Subcutaneous adipose tissue (tissue), 4 donors: Measurements from ENCODE around the gene TTLL10. TPM values are rescaled to one million over a fixed set of nuclear protein-coding genes. Genes with fewer than 3 reads are reported as not detected.

Experiments
- total RNA-seq, 4 donors: library from RNA; depleted of rRNA; stranded (reverse); fragments of >200 nt; gene quantifications; one replicate each; pipeline ENCODE4 v1.1.0, GENCODE V29; 2016
- TF ChIP-seq, protein P1 (sequence below): fragments of 450-650 bp; IDR thresholded peaks from one replicate; pipeline ENCODE4 v1.5.1; 2016; ENCODE audit warnings: low read depth, mild to moderate bottlenecking, control low read depth, antibody characterized with exemption, moderate library complexity

TTLL10 gene
- total RNA-seq, 4 donors from 2014 or later, result 0.19 TPM; not detected in 3

DNA sequence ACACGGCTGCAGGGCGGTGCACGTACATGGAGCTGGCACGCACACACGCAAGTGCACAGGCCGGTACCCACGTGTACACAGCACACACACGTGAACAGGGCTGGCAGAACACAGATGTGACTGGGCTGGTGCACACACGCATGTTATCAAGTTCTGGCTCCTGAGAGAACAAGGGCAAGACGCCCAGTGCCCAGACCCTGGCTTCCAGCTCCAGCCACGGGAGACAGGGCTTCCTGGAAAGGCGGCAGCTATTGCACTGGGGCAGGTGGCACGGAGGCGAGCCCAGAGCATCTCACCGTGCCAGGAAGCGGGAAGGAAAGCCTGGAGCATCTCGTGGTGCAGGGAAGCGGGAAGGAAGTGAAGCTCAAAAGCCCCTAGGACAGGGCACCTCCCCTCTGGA lies 52.2 kb downstream of the TTLL10 start:
- TF ChIP-seq, protein P1, sequence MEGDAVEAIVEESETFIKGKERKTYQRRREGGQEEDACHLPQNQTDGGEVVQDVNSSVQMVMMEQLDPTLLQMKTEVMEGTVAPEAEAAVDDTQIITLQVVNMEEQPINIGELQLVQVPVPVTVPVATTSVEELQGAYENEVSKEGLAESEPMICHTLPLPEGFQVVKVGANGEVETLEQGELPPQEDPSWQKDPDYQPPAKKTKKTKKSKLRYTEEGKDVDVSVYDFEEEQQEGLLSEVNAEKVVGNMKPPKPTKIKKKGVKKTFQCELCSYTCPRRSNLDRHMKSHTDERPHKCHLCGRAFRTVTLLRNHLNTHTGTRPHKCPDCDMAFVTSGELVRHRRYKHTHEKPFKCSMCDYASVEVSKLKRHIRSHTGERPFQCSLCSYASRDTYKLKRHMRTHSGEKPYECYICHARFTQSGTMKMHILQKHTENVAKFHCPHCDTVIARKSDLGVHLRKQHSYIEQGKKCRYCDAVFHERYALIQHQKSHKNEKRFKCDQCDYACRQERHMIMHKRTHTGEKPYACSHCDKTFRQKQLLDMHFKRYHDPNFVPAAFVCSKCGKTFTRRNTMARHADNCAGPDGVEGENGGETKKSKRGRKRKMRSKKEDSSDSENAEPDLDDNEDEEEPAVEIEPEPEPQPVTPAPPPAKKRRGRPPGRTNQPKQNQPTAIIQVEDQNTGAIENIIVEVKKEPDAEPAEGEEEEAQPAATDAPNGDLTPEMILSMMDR, result no peak

DNA sequence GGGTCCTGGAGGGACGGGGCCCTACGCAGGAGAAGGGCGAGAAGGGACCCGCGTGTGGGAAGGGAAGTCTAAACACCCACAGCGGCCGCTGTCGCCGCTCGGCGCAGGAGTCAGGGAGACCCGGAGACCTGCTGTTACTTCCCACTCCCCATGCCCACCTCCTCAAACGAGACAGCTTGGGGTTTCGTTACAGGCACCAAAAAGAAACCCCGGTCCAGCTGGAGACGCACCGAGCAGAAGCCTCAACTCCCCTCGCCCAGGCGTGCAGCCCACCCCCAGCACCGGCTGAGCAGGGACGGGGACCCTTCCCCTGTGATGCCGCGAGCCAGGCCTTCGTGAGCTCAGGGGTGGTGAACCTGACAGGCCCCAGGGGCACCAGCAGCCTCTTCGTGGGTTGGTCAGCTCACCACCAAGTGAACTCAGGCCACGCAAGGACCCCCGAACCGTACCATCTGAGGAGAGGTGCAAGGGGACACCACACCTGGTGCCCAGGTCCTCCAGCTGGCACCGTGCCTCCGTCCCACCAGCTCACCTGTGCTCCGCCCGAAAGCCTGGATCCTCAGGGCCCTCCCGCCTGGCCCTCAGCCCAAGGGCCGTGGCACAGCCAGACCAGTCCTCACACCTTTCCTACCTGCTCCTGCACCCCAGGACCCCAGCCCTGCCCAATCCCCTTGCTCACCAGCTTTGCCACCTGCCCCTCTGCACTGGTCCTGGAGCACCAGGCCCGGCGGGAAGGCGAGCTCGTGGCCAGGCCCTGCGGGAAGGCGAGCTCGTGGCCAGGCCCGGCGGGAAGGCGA lies 53.1 kb downstream of the TTLL10 start:
- TF ChIP-seq, protein P1, result no peak

DNA sequence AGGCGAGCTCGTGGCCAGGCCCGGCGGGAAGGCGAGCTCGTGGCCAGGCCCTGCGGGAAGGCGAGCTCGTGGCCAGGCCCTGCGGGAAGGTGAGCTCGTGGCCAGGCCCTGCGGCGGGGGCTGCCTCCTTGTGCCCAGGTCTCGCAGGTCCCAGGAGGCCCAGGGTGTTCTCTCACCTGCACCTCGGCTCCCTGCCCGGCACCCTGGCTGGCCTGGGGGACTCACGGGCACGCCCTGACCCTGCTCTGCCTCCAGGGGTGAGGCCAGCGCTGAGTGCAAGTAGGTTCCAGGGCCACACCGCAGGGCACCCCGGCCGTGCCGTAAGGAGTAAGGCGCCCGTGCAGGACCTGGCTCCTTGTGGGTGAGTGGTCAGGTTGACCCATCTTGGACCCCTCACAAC lies 53.7 kb downstream of the TTLL10 start:
- TF ChIP-seq, protein P1, result no peak

DNA sequence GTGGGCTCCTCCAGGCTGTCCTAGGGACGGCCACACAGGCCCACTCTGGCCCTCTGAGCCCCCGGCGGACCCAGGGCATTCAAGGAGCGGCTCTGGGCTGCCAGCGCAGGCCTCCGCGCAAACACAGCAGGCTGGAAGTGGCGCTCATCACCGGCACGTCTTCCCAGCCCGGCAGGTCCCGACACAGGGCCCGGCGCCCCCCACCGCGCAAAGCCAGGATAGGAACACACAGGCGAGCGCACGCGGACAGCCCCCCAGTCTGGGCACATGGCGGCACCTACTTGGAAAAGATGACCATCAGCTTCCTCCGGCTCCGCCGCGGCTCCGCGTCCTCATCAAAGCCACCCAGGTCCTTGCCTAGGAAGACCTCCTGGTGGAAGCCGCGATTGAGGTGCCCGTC lies 54.5 kb downstream of the TTLL10 start:
- TF ChIP-seq, protein P1, result no peak

DNA sequence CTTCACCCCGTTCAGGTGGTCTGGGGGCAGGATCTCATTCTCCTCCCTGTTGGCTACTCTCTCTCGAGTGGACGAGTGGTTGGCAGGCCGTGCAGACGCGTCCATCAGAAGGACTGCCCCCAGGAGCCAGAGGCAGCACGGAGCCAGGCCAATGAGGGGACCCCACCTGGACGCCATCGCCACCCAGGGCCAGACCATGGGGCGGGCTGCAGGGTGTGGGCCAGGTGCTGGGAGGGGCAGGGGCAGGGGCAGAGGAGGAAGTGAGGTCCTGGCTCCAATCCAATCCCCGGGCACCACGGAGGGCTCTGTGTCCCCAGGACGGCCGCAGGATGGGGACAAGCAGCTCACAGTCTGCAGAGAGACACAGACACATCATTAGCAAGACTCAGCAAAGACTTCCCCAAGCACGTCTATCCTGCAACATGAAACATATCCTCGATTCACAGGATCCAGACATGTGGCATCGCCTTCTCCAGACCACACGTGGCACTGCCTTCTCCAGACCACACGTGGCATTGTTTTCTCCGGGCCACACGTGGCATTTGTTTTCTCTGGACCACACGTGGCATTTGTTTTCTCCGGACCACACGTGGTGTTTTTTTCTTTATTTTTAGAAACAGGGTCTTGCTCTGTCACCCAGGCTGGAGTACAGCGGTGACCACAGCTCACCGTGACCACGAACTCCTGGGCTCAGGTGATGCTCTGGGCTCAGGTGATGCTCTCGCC lies 55.1 kb downstream of the TTLL10 start:
- TF ChIP-seq, protein P1, result no peak

DNA sequence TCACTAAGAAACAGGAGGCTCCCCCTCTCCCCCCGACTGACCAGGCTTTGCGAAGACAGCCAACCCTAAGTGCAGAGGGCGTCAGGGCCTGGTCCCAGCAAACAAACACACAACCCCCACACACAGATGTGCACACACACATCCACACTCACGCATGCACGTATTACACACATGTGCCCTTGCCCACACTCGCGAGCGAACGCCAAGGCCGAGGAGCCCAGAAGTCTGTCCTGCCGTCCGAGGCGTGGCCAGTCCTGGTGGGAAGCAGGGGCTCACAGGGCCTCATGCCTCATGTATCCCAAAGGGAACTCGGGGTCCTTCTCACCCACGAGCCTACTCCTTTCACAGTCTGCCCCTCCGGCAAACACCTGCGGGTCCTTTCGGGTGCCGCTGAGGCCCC lies 56.1 kb downstream of the TTLL10 start:
- TF ChIP-seq, protein P1, result no peak

DNA sequence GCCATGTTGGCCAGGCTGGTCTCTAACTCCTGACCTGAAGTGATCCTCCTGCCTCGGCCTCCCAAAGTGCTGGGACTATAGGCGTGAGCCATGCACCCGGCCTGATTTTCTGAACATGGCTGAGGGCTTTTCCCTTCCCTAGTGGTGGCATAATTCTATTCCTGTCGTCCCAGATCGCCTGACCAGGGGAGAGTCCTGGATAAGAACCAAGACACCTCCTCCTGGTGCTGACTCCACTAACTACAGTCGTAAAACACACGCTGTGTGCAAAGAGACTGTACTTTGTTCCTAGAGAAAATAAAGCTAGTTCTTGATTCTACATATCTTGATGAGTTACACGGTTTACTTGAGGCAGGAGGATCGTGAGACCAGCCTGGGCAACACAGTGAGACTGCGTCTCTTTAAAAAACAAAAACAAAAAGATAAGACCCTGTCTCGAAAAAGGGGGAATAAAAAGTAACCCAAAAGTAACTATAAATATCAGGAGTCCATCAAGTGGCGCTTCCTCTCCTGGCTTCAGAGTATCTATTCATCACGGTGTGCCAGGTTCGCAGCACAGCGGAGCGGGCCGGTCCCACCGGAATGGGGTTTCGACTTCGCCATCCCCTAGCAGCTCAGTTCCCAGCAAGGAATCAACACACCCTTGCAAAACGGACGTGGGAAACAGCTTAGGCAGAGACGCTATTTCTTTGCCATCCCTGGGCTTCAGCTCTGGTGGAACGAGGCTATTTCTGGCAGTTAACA lies 57.1 kb downstream of the TTLL10 start:
- TF ChIP-seq, protein P1, result no peak
